H1 (cell line): ENCODE measurements around the gene UBAC1. TPM values are rescaled to one million over a fixed set of nuclear protein-coding genes. Genes with fewer than 3 reads are reported as not detected.
A peak's percentile ranks its signal among the peaks of the same experiment; 100 is the strongest.

Experiments
- CTCF ChIA-PET: fragments of 300-600 bp; sonication (Branson Sonifier 250); formaldehyde crosslinking; loops from one replicate; lab custom pipeline; 2021; ENCODE audit not compliant: partially characterized antibody; lab: Charles Lee
- POLR2A ChIA-PET: fragments of 300-600 bp; sonication (Branson Sonifier 250); formaldehyde crosslinking; loops from one replicate; lab custom pipeline; 2021; ENCODE audit warnings: inconsistent platforms; ENCODE audit not compliant: partially characterized antibody; lab: Charles Lee
- DNase-seq, 2 experiments: peaks; one replicate each; pipeline versions ENCODE4 v3.0.0 to v3.0.0-alpha.2; 2010 to 2022; ENCODE audit warnings: low spot score in 2 of 2, low read depth in 1 of 2, mixed read lengths in 1 of 2
- FAIRE-seq: peaks from 2 replicates; lab custom pipeline; 2011; peaks lifted over from hg19 to GRCh38; lab: Jason Lieb, UNC
- H2AFZ ChIP-seq: 2 replicates; pipeline ENCODE4 v1.8.1; 2012; ENCODE audit warnings: low read length, inconsistent platforms
- H2AK5ac ChIP-seq: 2 replicates; pipeline ENCODE4 v1.6.1; 2013; ENCODE audit warnings: low read depth, low read length
- H2BK120ac ChIP-seq: replicated peaks from 2 replicates; pipeline ENCODE3; 2013; ENCODE audit warnings: low read depth, low read length, inconsistent platforms
- H2BK12ac ChIP-seq: 2 replicates; pipeline ENCODE4 v1.6.1; 2013; ENCODE audit warnings: low read depth, low read length
- H2BK15ac ChIP-seq: 2 replicates; pipeline ENCODE4 v1.6.1; 2013; ENCODE audit warnings: low read length
- H2BK20ac ChIP-seq: 2 replicates; pipeline ENCODE4 v1.6.1; 2013; ENCODE audit warnings: low read length
- H2BK5ac ChIP-seq: 2 replicates; pipeline ENCODE4 v1.6.1; 2013; ENCODE audit warnings: low read depth, low read length
- H3K14ac ChIP-seq: 2 replicates; pipeline ENCODE4 v1.6.1; 2013; ENCODE audit warnings: inconsistent platforms; ENCODE audit not compliant: insufficient read length
- H3K18ac ChIP-seq: 2 replicates; pipeline ENCODE4 v1.6.1; 2013; ENCODE audit warnings: low read length; ENCODE audit errors: extremely low read depth
- H3K23ac ChIP-seq: 2 replicates; pipeline ENCODE4 v1.6.1; 2013; ENCODE audit warnings: inconsistent platforms; ENCODE audit not compliant: insufficient read length
- H3K23me2 ChIP-seq: 2 replicates; pipeline ENCODE4 v1.6.1; 2013; ENCODE audit warnings: low read depth, low read length
- H3K27ac ChIP-seq: 2 replicates; pipeline ENCODE4 v1.6.1; 2011; ENCODE audit warnings: low read depth, low read length, inconsistent platforms
- H3K27me3 ChIP-seq, 4 experiments: replicated peaks in 1 of 4; 1 replicate in 1 of 4; 2 replicates in 3 of 4; pipeline versions ENCODE4 v1.6.1 to v1.8.1; 2011 to 2013; ENCODE audit warnings: low read length in 3 of 4, mild to moderate bottlenecking in 3 of 4, inconsistent platforms in 2 of 4, mixed read lengths in 2 of 4, moderate library complexity in 1 of 4; ENCODE audit not compliant: control insufficient read depth in 3 of 4, insufficient read depth in 3 of 4; ENCODE audit errors: extremely low read depth in 1 of 4
- H3K36me3 ChIP-seq, 4 experiments: 2 replicates each; pipeline versions ENCODE4 v1.6.1 to v1.8.1; 2011 to 2013; ENCODE audit warnings: mild to moderate bottlenecking in 4 of 4, low read length in 3 of 4, moderate library complexity in 2 of 4, control low read depth in 1 of 4, inconsistent platforms in 1 of 4; ENCODE audit not compliant: insufficient read depth in 4 of 4, control insufficient read depth in 2 of 4
- H3K4ac ChIP-seq: replicated peaks from 2 replicates; pipeline ENCODE3; 2013; ENCODE audit warnings: low read length, low read depth, mixed read lengths, inconsistent platforms; ENCODE audit not compliant: insufficient read length
- H3K4me1 ChIP-seq, 4 experiments: replicated peaks in 1 of 4; 1 replicate in 1 of 4; 2 replicates in 3 of 4; pipeline versions ENCODE4 v1.6.1 to v1.8.1; 2011 to 2013; ENCODE audit warnings: low read length in 3 of 4, inconsistent platforms in 2 of 4, mixed read lengths in 1 of 4; ENCODE audit not compliant: insufficient read depth in 4 of 4, control insufficient read depth in 3 of 4
- H3K4me2 ChIP-seq, 2 experiments: 2 replicates each; pipeline versions ENCODE4 v1.6.1 to v1.8.1; 2011 to 2013; ENCODE audit warnings: low read depth in 2 of 2, low read length in 2 of 2, control low read depth in 1 of 2, inconsistent platforms in 1 of 2, mild to moderate bottlenecking in 1 of 2; ENCODE audit not compliant: insufficient read depth in 1 of 2
- H3K4me3 ChIP-seq, 4 experiments: fragments of 200-600, 300-600 bp in 1 of 4; sonication (generic), shearing (Covaris generic), sonication (Bioruptor Twin) in 1 of 4; 2 replicates each; pipeline versions ENCODE4 v1.5.1 to v1.8.1; 2011 to 2016; ENCODE audit warnings: low read length in 4 of 4, low read depth in 3 of 4, control low read depth in 2 of 4, inconsistent platforms in 2 of 4, mild to moderate bottlenecking in 2 of 4, mixed read lengths in 1 of 4, moderate library complexity in 1 of 4; ENCODE audit not compliant: insufficient read depth in 2 of 4; ENCODE audit errors: extremely low read depth in 1 of 4
- H3K56ac ChIP-seq: replicated peaks from 2 replicates; pipeline ENCODE3; 2013; ENCODE audit warnings: low read depth, mild to moderate bottlenecking, mixed read lengths, low read length, inconsistent platforms; ENCODE audit not compliant: insufficient read length
- H3K79me1 ChIP-seq: 2 replicates; pipeline ENCODE4 v1.6.1; 2013; ENCODE audit warnings: low read depth, low read length, control low read depth
- H3K79me2 ChIP-seq, 2 experiments: 2 replicates each; pipeline versions ENCODE4 v1.6.1 to v1.8.1; 2012 to 2013; ENCODE audit warnings: low read length in 2 of 2, mild to moderate bottlenecking in 2 of 2, inconsistent platforms in 1 of 2; ENCODE audit not compliant: insufficient read depth in 2 of 2, control insufficient read depth in 1 of 2
- H3K9ac ChIP-seq, 4 experiments: replicated peaks in 1 of 4; 1 replicate in 1 of 4; 2 replicates in 3 of 4; pipeline versions ENCODE4 v1.6.1 to v1.8.1; 2011 to 2013; ENCODE audit warnings: low read depth in 3 of 4, low read length in 3 of 4, control low read depth in 2 of 4, mild to moderate bottlenecking in 2 of 4, moderate library complexity in 2 of 4, inconsistent platforms in 1 of 4; ENCODE audit errors: extremely low read depth in 1 of 4
- H3K9me3 ChIP-seq, 2 experiments: 2 replicates each; pipeline versions ENCODE4 v1.6.1 to v1.8.1; 2012 to 2013; ENCODE audit warnings: mild to moderate bottlenecking in 2 of 2, moderate library complexity in 2 of 2, control low read depth in 1 of 2, inconsistent platforms in 1 of 2, low read depth in 1 of 2, low read length in 1 of 2, mixed read lengths in 1 of 2; ENCODE audit not compliant: insufficient read depth in 2 of 2
- H4K20me1 ChIP-seq, 2 experiments: replicated peaks in 1 of 2; 2 replicates each; pipeline versions ENCODE3 to v1.8.1; 2011 to 2013; ENCODE audit warnings: inconsistent platforms in 2 of 2, low read length in 2 of 2, mild to moderate bottlenecking in 1 of 2; ENCODE audit not compliant: insufficient read depth in 2 of 2, control insufficient read depth in 1 of 2
- H4K5ac ChIP-seq: 2 replicates; pipeline ENCODE4 v1.6.1; 2013; ENCODE audit warnings: low read length, low read depth, mixed read lengths, inconsistent platforms; ENCODE audit not compliant: insufficient read length
- H4K8ac ChIP-seq: 2 replicates; pipeline ENCODE4 v1.8.0; 2013; ENCODE audit warnings: mild to moderate bottlenecking, moderate library complexity, low read length, inconsistent platforms; ENCODE audit not compliant: insufficient read depth; ENCODE audit errors: extremely low read depth
- H4K91ac ChIP-seq: replicated peaks from 2 replicates; pipeline ENCODE3; 2013; ENCODE audit warnings: low read length, mixed read lengths, inconsistent platforms; ENCODE audit not compliant: insufficient read length
- ASH2L ChIP-seq: fragments of 200-600, 300-600 bp; sonication (generic); IDR thresholded peaks from one replicate; pipeline ENCODE4 v1.7.1; 2017; ENCODE audit warnings: low read length
- CEBPB ChIP-seq: IDR thresholded peaks from 2 replicates; pipeline ENCODE4 v1.6.1; 2012; ENCODE audit warnings: low read depth, low read length
- TAF7 ChIP-seq: optimal IDR thresholded peaks from 2 replicates; pipeline ENCODE3; 2011; ENCODE audit warnings: low read depth, mild to moderate bottlenecking, inconsistent platforms, low read length, moderate library complexity, borderline replicate concordance
- WGBS, 2 experiments: shearing (Covaris generic) in 1 of 2; methylation state at CpG; one replicate each; pipeline versions ENCODE4 v1.1.6 to v1.1.7; 2013 to 2015; ENCODE audit warnings: low lambda C conversion rate in 2 of 2, mixed read lengths in 2 of 2, inconsistent platforms in 1 of 2, low coverage in 1 of 2, missing lambda C conversion rate in 1 of 2; ENCODE audit not compliant: insufficient replicate concordance in 2 of 2, insufficient coverage in 1 of 2, insufficient read length in 1 of 2; ENCODE audit errors: extremely low coverage in 1 of 2, missing lambda C conversion rate in 1 of 2; 5-methylcytosine and 5-hydroxymethylcytosine counted together
- polyA plus RNA-seq, 7 experiments: library from polyadenylated mRNA; depleted of rRNA in 3 of 7; stranded (reverse) in 5 of 7; unstranded in 2 of 7; fragments of >200 nt in 5 of 7; fragments of 200-250 nt in 2 of 7; gene quantifications; 1 replicate in 5 of 7; 2 replicates in 1 of 7; 4 replicates in 1 of 7; pipeline versions ENCODE4 v1.2.1 to v1.2.3, GENCODE V29; 2011 to 2013; ENCODE audit warnings: missing spikeins in 2 of 7, mixed read lengths in 2 of 7
- total RNA-seq: library from RNA; stranded (reverse); fragmentation: NEBNext Ultra II Directional; extraction: Animal tissue kit (Norgen Biotek cat#: 25700); gene quantifications from 2 replicates; pipeline ENCODE4 v1.2.1, GENCODE V29; 2021

UBAC1 gene
- total and polyA plus RNA-seq, 2 of the 8 experiments (the other 6 are each of a cell fraction or from before 2014, with no cell fraction given): 59.3 to 85.2 TPM

GRCh38 chr9:135944444-135945252 lies 16.5 kb downstream of the UBAC1 start:
- Histone ChIP-seq H4K5ac (no peak overlapping the region), H4K20me1 (peaks cover 3 to 12% of the 10 kb centered on the region in 2 experiments), H3K56ac (no peak overlapping the region), H3K4me2 (no peak overlapping the region), H2BK12ac (no peak overlapping the region), H2BK5ac (no peak overlapping the region), H3K9ac (no peak overlapping the region), H4K8ac (peak overlapping the region; percentile 46; the same call in 1 of the 2 replicates), H2BK15ac (no peak overlapping the region), H3K23ac (no peak overlapping the region), H3K14ac (no peak overlapping the region), H2BK20ac (no peak overlapping the region), H3K18ac (no peak overlapping the region), H3K27ac (no peak overlapping the region), H3K79me1 (0 out of 2 replicates have a peak, but pooled peaks cover 2% of the 10 kb centered on the region), H3K4ac (no peak overlapping the region), H3K36me3 (peaks cover 9 to 41% (median 28%) of the 10 kb centered on the region in 4 experiments; a peak in 6 of 8 replicates), H2AK5ac (no peak overlapping the region), H4K91ac (no peak overlapping the region), H2AFZ (no peak overlapping the region), H3K9me3 (no peaks in the 10 kb centered on the region), H2BK120ac (no peak overlapping the region), H3K4me1 (no peaks in the 10 kb centered on the region; a peak in 1 of 7 replicates), H3K79me2 (no peaks in the 10 kb centered on the region), H3K23me2 (no peaks in the 10 kb centered on the region), H3K27me3 (no peaks in the 10 kb centered on the region), H3K4me3 (no peak overlapping the region)
- ChIA-PET POLR2A (interaction anchor here (0.7 kb wide), 1 partner anchor 10 kb away, joined by 3 read pairs; no protein-coding TSS in a partner anchor), CTCF (interaction anchor here (0.7 to 2.6 kb wide), 7 partner anchors 10 to 272 kb away, joined by 3 to 9 read pairs (median 3); no protein-coding TSS in a partner anchor)
- FAIRE-seq: no peak
- WGBS, 2 experiments: 91% methylated on average over 33 of the region's 36 CpGs; no CpG with 5 or more reads in 1 of the 2 experiments
- no peak for DNase-seq
- no peak for TF ChIP-seq ASH2L
- no peak for TF ChIP-seq TAF7
- no peak for TF ChIP-seq CEBPB
